HG03521 (cell line): Measurements from ENCODE around the gene ATRNL1.
A peak's percentile ranks its signal among the peaks of the same experiment; 100 is the strongest.

Source experiments
- ATAC-seq: cut with Tn5 transposase; IDR thresholded peaks from one replicate; pipeline ENCODE4 v1.9.1; 2021; ENCODE audit warnings: mild to moderate bottlenecking, moderate library complexity; ENCODE audit not compliant: unreplicated experiment

Gene ATRNL1, protein sequence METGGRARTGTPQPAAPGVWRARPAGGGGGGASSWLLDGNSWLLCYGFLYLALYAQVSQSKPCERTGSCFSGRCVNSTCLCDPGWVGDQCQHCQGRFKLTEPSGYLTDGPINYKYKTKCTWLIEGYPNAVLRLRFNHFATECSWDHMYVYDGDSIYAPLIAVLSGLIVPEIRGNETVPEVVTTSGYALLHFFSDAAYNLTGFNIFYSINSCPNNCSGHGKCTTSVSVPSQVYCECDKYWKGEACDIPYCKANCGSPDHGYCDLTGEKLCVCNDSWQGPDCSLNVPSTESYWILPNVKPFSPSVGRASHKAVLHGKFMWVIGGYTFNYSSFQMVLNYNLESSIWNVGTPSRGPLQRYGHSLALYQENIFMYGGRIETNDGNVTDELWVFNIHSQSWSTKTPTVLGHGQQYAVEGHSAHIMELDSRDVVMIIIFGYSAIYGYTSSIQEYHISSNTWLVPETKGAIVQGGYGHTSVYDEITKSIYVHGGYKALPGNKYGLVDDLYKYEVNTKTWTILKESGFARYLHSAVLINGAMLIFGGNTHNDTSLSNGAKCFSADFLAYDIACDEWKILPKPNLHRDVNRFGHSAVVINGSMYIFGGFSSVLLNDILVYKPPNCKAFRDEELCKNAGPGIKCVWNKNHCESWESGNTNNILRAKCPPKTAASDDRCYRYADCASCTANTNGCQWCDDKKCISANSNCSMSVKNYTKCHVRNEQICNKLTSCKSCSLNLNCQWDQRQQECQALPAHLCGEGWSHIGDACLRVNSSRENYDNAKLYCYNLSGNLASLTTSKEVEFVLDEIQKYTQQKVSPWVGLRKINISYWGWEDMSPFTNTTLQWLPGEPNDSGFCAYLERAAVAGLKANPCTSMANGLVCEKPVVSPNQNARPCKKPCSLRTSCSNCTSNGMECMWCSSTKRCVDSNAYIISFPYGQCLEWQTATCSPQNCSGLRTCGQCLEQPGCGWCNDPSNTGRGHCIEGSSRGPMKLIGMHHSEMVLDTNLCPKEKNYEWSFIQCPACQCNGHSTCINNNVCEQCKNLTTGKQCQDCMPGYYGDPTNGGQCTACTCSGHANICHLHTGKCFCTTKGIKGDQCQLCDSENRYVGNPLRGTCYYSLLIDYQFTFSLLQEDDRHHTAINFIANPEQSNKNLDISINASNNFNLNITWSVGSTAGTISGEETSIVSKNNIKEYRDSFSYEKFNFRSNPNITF (N-terminal part only)

GRCh38 chr10:115093286-115093775 lies at the start of gene ATRNL1:
Gene ATRNL1 (plus strand): TSS chr10:115093365. CDS start chr10:115093751, 386 bp downstream.
- ATAC-seq: peak; percentile 68

GRCh38 chr10:115043719-115044118 lies 49.4 kb upstream of the ATRNL1 start:
- no peak for ATAC-seq

GRCh38 chr10:115044891-115045290 lies 48.3 kb upstream of the ATRNL1 start:
- ATAC-seq: no peak

- ATAC-seq: no peak
These were observed 47.7 kb upstream of the ATRNL1 start for GRCh38 chr10:115045499-115045898.

DNA sequence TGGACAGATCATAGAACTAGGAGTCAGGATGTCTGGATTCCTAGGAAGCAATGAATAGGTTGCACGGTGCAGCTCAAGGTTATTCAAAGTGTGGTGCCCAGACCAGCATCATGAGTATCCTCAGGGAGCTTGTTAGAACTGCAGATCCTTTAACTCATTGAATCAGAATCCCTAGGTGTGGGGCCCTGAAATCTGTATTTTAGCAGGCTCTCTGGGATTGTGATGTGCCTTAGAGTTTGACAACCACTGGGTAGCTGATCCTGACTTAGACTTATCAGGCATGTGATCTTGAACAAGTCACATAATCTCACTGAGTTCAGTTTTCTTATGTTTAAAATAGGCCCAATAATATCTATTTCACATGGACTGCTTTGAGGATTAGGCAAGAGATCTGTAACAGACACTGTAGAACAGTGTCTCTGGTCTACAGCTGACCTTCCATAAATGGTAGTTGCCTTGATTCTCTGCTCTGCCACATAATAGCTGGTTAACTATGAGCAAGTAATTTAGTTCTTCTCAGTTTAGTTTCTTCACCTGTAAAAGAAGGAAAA lies 46.4 kb upstream of the ATRNL1 start:
- ATAC-seq: no peak

GRCh38 chr10:115047705-115048104 lies 45.5 kb upstream of the ATRNL1 start:
- ATAC-seq: no peak

DNA sequence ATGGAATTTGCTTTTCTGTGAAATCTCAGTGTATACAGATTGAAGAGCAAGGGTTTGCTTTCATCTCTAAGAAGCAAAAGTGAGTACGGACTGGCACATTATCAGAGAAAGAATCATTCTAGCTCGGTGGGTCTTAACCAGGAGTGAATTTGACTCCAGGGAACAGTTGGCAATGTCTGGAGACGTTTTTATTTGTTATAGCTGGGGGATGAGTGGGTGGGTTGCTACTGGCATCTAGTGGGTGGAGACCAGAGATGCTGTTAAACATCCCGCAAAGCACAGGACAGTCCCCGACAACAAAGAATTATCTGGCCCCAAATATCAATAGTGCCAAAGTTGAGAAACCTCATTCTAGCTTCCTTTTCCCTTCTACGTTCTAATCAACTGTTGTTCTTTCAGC lies 43.8 kb upstream of the ATRNL1 start:
- ATAC-seq: no peak

DNA sequence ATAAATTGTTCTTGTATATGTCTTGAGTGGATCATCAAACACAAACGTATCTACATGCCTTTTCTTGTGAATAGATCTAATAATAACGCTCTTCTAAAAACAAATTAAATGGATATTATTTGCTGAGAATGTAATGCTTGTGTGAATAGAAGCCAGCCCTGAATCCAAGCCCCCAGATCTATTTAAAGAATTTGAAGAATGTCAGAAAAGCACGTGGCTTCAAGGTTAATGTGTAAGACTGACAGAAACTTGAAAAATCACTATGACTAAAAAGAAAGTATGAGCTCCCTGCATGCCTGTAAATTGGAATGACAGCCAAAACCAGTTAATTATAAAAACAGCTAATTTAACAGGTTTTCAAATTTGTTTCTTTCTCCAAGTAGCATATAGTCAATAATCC lies 43.2 kb upstream of the ATRNL1 start:
- no peak for ATAC-seq

GRCh38 chr10:115050375-115051010 lies 42.7 kb upstream of the ATRNL1 start:
- ATAC-seq: no peak

DNA sequence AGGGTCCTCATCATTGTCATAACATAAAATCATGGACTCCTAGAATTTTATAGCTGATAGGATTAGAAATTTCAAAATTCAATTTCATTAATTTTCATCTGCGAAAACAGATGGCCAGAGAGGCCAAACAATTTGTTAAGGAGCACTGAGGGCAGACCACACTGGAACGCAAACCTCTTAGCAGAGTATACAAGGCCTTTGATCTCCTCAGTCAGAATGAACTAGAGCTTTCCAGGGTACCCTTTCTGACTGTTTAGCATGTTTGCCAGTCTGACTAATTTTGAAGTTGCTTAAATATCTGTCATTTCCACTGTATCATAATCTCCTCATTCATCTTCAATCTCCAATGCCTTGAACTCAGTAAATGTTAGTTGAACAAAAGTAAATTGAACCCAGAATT lies 41.9 kb upstream of the ATRNL1 start:
- ATAC-seq: no peak

- no peak for ATAC-seq
These were observed 40.9 kb upstream of the ATRNL1 start for GRCh38 chr10:115052226-115052625.

DNA sequence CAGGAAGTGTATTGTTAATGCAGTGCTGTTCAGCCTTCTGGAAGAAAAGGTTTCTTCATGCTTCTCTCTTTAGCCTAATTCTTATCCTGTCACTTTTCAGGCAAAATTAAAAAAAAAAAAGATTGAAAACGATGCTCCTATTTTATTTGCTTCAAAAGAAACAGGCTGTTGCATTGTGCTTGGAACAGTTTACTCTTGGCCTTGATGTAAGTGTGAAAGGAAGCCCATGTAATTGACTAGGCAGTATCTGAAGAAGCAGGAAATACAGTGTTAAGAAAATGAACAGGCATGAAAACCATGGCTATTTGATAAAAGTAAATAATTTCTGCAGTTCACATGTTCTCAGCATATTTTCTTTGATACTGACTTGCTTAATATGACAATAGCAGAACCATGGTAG lies 40.4 kb upstream of the ATRNL1 start:
- ATAC-seq: no peak

GRCh38 chr10:115056186-115056585 lies 37.0 kb upstream of the ATRNL1 start:
- no peak for ATAC-seq

DNA sequence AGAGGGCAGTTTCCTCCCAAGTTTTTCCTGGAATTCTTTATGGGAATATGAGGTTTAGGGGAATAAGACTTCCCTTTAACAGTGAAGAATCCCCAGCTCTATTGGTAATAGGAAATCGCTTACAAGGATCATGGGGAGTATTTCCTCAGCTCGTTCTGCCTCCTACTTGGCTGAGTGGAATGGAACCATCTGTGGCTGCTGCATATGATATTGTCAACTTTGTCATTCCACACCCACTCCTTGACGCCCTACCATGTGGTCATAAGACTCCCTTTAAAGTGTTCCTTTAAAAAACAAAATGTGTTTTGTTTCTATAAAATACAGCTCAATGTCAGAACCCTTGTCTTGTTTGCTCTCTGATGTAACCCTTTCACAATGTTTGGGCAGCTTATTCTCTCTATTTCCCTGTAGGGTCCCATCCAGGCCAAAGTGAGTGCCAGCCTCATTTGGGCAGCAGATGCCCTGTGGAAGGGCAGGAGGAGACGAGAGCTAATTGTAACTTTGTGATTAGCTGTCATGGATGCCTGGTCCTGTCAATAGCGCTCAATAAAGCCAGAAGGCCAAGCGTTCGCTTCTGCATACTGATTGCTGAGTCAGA lies 33.8 kb upstream of the ATRNL1 start:
- no peak for ATAC-seq

DNA sequence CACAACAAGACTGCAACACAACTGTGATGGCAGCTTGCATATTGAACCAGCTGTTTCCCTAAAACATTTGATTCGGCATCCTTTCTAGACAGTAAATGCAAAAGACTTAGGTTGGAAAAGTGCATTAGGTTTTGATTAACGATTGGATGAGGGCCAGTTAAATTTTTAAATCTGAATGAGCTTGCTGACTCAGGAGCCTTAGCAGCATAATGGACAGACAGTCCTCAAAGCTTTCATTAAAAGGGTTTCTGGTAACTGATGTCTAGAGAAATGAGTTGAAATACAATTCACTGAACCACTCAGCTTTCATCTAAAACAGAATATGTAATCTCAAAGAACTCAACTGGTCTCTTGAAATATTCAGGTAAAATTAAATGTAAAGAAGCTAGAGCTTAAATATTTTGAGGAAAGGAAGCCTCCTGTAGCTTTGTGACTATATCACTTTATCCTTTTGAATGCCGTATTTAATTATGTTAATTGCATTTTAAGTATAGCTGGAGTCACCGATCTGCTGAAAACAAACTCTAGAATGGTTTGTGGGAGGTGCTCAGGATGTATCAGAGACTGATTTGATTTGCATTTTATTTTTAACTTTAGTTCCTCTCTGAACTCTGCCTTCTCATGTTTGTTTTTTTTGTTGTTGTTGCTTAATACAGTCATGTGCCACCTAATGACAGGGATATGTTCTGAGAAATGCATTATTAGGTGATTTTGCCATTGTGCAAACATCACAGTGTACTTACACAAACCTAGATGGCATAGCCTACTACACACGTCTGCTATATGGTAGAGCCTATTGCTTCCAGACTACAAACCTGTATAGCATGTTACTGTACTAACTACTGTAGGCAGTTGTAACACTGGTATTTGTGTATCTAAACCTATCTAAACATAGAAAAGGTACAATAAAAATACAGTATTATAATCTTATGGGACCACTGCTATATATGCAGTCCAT lies 29.2 kb upstream of the ATRNL1 start:
- ATAC-seq: no peak

DNA sequence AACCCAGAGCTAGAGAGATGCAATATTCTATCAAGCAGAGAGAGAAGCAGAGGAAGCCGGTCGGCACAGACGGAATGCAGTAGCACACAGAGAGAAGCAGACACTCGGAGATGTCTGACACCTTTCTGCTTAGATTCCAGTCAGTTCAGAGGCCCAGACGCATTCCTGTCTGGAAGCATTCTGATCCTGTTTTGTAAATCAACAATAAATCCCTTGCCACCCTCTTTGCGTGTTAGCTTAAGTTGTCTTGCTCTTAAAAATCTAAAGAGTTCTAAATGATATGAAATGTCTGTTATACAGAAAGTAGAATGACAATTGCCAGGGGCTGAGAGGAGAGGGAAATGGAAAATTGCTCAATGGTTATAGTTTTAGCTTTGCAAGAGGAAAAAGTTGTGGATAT lies 27.4 kb upstream of the ATRNL1 start:
- no peak for ATAC-seq

DNA sequence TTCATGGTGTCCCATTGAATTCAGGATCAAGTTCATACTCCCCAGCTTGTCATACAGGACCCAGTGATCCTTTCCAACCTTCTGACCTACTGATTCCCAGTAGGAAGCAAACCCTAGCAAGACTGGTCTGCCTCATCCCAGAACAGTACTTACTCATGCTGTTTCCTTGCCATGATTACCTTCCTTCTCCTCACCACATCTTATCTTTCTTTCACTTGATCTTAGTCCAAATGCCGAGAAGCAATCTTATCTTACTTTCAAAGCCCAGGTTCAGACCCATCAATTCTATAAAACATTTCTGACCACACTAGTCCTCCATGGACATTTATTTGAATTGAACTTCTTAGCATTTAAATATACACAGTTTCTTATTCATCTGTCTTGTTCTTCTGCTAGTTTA lies 26.6 kb upstream of the ATRNL1 start:
- ATAC-seq: no peak

- no peak for ATAC-seq
These were observed 19.4 kb upstream of the ATRNL1 start for GRCh38 chr10:115073796-115074195.

GRCh38 chr10:115082506-115082905 lies 10.7 kb upstream of the ATRNL1 start:
- ATAC-seq: no peak
